GM12891 (cell line): ENCODE data around the gene ABCC10.

Experiments
- PAX5 ChIP-seq: IDR thresholded peaks from 2 replicates; pipeline ENCODE4 v1.6.1; 2011; ENCODE audit warnings: low read length, moderate library complexity, mild to moderate bottlenecking; ENCODE audit not compliant: insufficient read depth, severe bottlenecking
- POLR2A ChIP-seq: IDR thresholded peaks from 2 replicates; pipeline ENCODE4 v1.6.1; 2011; ENCODE audit warnings: low read depth, low read length, control low read depth
- POLR2AphosphoS5 ChIP-seq: IDR thresholded peaks from 2 replicates; pipeline ENCODE4 v1.6.1; 2011; ENCODE audit warnings: low read depth, low read length, control low read depth
- POU2F2 ChIP-seq: IDR thresholded peaks from 2 replicates; pipeline ENCODE4 v1.6.1; 2011; ENCODE audit warnings: low read depth, mild to moderate bottlenecking, control low read depth, low read length, moderate library complexity
- SPI1 ChIP-seq: IDR thresholded peaks from 2 replicates; pipeline ENCODE4 v1.6.1; 2011; ENCODE audit warnings: low read depth, low read length, control low read depth
- TAF1 ChIP-seq: IDR thresholded peaks from 2 replicates; pipeline ENCODE4 v1.6.1; 2011; ENCODE audit warnings: low read depth, low read length, control low read depth

GRCh38 chr6:43442935-43443334 is 15.6 kb downstream of the ABCC10 start:
- TF ChIP-seq PAX5 (no peak), POLR2AphosphoS5 (no peak), POLR2A (no peak), TAF1 (no peak), POU2F2 (no peak), SPI1 (no peak)
